Glomerular endothelial cell (primary cell): ENCODE results near the gene TAS2R19. TPM values are rescaled to one million over a fixed set of nuclear protein-coding genes. Genes with fewer than 3 reads are reported as not detected.
"Not testable (repeated sequence)": the region's sequence is repeated elsewhere in the genome, so short reads cannot be mapped to it uniquely, and the experiment has no call there.

Experiments used
- DNase-seq: peaks from one replicate; pipeline ENCODE4 v3.0.0-alpha.2; 2011; ENCODE audit warnings: low read depth, low spot score; ENCODE audit errors: extremely low read depth
- total RNA-seq: library from RNA; depleted of rRNA; stranded (reverse); fragments of >200 nt; gene quantifications from 2 replicates; pipeline ENCODE4 v1.2.3, GENCODE V29; 2015

The TAS2R19 gene, protein sequence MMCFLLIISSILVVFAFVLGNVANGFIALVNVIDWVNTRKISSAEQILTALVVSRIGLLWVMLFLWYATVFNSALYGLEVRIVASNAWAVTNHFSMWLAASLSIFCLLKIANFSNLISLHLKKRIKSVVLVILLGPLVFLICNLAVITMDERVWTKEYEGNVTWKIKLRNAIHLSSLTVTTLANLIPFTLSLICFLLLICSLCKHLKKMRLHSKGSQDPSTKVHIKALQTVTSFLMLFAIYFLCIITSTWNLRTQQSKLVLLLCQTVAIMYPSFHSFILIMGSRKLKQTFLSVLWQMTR
- total RNA-seq, result 1.0 and 6.9 TPM in 2 replicates

DNA sequence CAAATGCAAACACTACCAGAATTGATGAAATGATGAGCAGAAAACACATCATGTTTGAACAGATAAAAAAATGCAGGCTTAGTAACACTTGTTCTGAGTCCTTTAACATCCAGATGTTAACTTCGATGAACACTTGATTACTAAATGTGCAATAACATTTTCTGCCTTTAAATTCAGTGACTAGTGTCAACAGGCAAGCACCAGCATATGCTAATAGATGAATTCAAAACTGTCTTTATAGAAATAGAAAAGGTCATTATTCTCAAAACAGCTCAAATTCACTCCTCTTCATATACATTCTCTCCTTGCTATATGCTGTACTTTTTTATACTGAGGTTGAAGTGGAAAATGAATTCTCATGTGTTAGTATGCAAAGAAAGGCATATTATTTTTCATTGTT is at the start of gene TAS2R19:
TAS2R19 (minus strand) TSS at position 101 of the 400 bp plus-strand sequence; CDS start at position 52, 49 bp downstream.
- no peak for DNase-seq

DNA sequence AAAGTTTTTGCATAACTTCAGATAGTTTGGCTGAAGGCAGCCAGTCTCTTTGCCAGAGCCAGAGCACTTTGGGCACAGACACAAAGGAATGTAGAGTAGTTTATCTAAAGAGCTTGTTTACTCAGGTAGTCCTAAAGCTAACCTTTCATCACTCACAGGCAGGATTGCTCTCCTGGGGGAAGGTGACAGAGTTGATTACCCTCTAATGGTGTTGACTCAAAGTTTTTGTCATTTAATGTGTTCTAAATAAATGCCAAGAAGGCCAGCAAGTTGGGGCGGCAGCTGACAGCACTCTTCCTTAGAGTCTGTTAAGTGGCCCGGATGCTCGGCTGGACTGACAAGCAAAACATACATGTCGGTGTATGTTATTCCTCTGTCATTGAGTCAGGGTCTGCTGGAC is 49.0 kb upstream of the TAS2R19 start:
- no peak for DNase-seq

DNA sequence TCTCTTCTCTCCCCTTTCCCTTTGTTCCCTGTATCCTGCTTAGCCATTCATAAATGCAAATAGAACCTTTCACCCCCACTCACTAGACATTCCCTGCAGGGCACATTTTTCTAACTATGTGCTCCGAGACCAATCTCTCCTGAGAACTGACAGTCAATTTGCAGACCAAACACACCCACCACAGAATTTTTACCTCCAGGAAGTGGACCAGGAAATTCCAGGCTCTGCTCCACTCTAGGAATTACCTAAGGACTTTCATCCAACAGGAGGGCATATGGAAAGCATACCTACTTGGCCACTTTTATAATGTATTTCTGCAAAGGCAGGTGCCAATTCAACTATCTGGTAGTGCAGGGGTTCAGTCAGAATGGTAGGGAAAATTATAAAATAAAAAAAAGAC is 48.6 kb upstream of the TAS2R19 start:
- no peak for DNase-seq

DNA sequence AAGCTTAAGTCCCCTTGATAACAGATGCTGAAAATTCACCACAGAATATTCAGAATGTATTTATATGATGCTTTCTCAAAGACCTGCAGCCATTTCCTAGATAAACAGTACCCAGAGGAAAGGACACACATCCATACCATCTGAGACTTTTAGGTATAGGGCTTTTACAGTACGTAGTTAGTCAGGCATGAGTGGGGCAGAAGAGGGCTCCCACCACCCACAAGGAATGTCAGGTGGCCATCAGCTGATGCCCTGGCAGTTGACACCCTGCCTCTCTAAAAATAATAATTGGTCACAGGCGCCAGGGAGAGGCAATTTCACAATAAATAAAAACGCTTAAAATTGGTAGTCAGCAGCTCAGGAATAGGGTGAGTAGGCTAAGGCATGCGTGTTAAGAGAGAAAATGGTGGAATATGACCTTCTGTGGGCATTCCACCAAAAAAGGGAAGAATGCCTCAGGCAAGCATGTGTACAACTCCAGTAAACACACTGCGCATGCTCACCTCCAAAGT is 47.5 kb upstream of the TAS2R19 start:
- no peak for DNase-seq

DNA sequence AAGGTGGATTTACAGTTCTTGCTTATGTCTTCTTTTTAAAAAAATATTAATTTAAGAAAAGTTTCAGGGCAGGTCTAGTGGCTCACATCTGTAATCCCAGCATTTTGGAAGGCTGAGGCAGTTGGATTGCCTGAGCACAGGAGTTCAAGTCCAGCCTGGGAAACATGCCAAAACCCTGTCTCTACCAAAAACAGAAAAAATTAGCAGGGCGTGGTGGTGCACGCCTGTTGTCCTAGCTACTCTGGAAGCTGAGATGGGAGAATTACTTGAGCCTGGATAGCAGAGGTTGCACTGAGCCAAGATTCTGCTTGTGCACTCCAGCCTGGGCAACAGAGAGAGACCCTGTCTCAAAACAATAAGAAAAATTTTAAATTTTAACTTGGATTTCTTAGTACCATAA is 45.1 kb upstream of the TAS2R19 start:
- DNase-seq, result no peak

DNA sequence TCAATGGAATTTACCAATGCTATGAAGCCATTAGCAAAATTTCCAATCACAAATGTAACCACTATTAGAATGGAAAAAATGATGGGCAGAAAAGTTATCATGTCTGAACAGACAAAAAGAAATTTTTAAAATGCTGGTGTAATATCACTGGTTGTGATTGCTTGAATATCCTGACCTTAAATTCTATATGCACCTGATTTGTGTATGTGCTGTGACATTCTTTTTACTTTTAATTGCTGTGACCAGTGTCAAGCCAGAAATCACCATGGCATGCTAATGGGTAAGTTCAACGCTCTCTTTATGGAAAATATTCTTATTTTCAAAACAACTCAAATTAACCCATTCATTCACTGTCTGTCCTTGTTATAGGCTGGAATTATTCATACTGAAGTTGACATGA is 39.8 kb upstream of the TAS2R19 start, which contains the start of gene TAS2R46:
TAS2R46 (minus strand) TSS at position 101 of the 400 bp plus-strand sequence; CDS start at position 101, 0 bp downstream.
- DNase-seq, result not testable (repeated sequence)

DNA sequence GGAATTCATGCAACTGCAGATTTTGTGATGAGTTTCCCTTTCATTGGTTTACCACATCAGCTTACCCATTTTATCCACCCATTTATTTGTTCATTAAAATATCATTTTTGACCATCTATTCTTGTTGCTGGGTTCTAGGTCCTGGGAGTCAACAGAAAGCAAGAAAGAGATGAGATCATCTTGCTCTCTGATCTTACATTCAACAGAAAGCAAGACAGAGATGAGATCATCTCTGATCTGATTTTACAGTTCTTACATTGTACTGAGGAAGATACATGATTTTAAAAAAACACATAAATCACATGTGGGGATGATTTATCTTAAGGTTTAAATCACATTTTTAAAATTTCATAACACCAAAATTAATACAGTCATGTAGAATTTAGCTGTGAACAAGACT is 37.4 kb upstream of the TAS2R19 start:
- no peak for DNase-seq

DNA sequence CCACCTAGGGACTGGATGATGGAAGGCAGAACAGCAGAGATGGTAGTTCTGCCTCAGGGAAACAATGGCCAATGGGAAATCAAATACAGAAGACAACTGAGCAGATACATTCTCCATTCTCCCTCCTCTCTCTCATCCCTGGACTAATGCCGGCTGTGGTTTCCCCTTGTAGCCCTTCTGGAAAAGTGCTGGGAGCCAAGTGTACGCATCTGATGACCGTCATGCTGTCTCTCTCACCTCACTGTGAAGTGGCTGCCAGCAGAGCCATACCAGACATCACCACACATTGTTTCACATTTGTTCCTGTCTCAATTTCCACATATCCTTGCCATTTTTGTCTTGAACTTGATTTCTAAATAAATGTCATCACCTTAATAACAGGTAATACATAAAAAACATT is 36.6 kb upstream of the TAS2R19 start:
- DNase-seq, result no peak

DNA sequence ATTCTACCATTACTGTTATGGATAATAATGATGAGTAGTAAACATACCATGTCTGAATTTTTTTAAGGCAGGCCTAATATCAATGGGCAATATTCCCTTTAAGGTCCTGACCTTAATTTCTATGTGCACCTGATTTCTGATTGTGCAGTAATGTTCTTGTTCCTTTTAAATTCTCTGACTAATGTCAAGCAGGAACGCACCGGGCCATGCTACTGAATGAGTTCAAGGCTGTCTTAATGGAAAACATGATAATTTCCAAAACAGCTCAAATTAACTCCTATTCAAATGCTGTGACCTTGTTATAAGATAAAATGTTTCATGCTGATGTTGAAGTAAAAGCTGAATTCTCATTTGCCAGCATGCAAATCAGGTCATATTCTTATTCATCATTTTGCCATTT is 32.9 kb upstream of the TAS2R19 start:
- no peak for DNase-seq

DNA sequence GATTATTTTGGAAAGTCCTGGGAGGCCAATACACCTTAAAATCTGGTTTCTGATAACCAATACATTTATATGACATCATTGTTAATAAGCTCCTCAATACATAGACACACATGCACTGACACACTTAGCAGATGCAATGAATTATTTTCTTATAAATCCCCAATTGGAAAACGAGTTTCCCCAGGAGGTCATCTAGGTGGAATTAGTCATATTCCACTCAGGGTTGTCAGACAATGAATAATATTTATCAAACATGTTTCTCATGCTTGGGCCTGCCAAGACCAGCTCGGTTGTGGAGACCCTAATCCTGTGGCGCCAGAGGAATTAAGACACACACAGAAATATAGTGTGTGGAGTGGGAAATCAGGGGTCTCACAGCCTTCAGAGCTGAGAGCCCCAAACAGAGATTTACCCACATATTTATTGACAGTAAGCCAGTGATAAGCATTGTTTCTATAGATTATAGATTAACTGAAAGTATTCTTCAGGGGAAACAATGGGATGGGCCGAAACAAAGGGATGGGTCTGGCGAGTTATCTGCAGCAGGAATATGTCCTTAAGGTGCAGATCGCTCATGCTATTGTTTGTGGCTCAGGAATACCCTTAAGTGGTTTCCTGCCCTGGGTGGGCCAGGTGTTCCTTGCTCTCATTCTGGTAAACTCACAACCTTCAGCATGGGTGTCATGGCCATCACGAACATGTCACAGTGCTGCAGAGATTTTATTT is 27.5 kb upstream of the TAS2R19 start:
- not testable (repeated sequence) for DNase-seq

DNA sequence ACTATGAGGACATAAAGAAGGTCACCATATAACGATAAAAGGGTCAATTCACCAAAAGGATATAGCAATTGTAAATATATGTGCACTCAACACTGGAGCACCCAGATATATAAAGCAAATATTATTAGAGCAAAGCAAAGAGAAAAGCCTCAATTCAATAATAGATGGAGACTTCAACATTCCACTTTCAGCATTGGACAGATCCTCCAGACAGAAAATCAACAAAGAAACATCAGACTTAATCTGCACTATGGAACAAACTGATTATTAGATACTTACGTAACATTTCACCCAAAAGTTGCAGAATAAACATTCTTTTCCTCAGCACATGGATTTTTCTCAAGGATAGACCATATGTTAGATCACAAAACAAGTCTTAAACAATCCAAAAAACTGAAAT is 18.9 kb upstream of the TAS2R19 start:
- DNase-seq, result not testable (repeated sequence)

DNA sequence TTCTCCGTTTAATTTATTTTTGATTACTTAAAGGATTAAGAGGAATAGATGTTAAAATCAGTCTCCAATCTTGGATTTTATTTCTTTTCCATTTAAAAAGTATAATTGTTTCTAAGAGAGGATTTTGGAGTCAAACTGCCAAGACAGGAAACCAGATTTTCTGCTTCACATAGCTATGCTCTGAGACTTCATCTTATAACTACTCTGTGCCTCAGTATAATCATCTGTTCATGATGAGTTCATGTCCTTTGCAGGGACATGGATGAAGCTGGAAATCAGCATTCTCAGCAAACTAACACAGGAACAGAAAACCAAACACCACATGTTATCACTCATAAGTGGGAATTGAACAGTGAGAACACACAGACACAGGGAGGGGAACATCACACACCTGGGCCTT is 17.7 kb upstream of the TAS2R19 start:
- no peak for DNase-seq

DNA sequence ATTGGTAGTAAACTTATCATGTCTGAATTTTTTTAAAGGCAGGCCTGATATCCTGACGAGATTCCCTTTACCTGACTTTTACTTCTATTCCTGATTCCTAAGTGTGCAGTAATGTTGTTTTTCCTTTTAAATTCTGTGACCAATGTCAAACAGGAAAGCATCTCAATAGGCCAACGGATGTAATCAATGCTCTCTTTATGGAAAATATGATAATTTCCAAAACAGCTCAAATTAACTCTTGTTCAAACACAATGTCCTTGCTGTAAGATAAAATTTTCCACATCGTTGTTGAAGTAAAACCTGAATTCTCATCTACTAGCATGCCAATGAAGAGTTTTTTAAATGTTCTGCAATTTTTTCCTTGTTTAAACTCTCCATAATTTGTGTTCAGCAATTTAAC is 16.8 kb upstream of the TAS2R19 start:
- DNase-seq, result no peak

DNA sequence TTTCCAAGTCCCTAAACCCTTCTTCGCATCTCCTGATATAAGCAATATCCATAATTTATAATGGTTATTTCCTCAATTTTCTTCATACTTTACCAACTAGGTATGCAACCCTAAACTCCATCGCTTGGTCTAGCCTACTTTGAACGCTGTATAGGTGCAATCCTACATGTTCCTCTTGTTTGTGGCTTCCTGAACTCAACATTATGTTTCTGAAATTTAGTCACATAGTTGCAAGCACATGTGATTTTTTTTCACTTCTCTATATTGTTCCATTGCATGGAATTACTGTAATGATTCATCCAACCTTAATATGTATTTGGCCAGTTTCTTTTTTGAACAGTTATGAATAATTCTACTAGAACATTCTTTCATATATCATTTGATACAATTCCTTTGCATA is 11.5 kb upstream of the TAS2R19 start:
- not testable (repeated sequence) for DNase-seq

DNA sequence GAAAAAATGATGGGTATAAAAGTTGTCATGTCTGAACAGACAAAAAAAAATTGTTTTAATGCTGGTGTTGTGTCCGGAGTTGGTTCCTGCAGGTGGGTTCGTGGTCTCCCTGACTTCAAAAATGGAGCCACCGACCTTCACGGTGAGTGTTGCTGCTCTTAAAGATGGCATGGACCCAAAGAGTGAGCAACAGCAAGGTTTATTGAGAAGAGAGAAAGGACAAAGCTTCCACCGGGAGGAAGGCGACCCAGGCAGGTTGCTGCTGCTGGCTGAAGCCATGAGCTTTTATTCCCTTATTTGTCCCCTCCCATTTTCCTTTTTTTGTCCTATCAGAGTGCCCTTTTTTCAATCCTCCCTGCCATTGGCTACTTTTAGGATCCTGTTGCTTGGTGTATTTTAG is 8.9 kb upstream of the TAS2R19 start, which contains the start of gene TAS2R31:
TAS2R31 (minus strand) TSS at position 101 of the 400 bp plus-strand sequence; CDS start at position 29, 72 bp downstream.
- no peak for DNase-seq

DNA sequence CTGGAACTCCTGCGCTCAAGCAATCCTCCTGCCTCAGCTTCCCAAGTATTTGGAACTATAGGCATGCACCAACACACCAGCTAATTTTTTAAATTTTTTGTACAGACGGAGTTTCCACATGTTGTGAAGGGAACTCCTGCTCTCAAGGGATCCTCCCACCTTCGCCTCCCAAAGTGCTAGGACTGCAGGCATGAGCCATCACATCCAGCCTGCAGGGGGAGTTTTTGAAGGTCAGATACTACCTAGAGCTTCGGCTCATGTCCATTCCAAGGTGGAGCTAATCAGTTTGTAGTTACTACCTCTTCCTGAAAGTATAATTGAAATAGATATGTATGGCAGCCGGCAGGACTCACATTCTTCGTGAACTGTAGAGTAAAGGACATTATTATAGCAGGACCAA is 3.7 kb upstream of the TAS2R19 start:
- DNase-seq, result no peak

DNA sequence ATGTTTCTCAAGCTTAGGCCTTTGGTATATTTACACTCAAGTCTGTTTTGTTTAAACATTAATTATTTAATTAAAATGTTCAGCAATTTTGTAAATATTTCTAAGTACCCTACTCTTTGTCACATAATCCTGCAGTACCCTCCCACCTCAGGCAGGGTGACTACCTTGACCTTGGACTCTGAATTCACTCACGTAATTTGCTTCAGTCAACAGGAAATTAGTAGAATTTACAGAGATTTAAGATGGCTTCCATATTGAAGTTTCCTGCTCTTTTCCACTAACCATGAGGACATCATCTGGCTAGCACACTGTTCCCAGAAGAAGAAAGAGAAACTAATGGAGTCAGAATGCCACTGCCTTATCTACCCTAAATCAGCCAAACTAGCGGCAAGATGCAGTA is 967 bp upstream of the TAS2R19 start:
- DNase-seq, result no peak

DNA sequence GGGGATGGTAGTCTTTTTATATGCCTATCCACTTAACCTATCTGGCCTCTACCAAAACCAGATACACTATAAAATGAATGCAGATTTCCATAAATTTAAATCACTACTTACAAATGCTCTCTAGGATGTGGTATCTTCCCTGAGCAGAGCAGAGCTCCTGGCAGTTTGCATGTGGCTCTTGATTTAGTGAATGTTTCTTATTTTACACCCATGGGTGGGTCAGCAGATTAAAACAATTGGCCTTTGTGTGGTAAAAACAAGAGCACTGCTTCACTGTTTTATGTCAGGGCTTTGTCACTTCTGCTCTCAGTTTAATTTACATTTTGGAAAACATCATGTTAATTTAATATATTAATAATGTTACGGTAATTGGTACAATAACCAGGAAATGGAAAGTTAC is 5.5 kb downstream of the TAS2R19 start:
- no peak for DNase-seq

DNA sequence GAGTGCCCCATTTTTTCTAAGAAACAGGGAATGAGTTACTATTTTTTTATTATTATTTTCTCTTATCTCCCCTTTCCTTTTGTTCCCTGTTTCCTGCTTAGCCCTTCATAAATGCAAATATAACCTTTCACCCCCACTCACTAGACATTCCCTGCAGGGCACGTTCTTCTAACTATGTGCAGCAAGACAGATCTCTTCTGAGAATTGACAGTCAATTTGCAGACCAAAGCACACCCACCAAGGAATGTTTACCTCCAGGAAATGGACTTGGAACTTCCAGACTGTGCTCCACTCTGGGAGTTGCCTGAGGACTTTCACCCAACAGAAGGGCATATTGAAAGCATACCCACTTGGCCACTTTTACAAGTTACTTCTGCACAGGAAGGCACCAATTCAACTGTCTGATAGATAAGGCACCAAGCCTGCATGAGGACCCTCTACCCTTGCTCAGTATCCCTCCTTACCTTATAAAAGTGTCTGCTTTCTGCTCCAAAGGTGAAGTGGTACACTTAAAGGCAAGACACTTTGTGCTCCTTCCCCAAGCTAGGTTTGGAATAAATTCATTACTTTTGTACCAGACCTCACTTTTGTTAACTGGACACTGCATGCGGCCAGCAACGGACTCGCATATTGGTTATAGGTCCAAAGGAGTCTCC is 6.5 kb downstream of the TAS2R19 start:
- peak; percentile 4 for DNase-seq

DNA sequence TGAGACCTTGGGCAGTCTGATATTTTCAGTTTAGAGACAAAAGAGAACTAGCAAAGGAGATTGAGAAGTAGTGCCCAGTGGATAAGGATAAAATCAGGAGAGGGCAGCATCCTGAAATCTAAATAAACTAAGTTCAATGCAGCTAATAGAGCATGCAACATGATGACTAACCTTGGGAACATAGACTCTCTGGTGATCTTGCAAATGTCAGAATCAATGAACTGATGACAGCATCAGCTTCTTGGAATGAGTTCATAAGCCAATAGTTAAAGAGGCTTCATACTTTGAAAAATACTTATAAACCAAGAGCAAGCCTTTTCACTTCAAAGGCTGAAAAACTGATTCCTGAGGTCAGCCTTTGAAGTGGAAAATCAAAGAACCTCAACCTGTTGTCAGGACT is 8.2 kb downstream of the TAS2R19 start:
- no peak for DNase-seq

DNA sequence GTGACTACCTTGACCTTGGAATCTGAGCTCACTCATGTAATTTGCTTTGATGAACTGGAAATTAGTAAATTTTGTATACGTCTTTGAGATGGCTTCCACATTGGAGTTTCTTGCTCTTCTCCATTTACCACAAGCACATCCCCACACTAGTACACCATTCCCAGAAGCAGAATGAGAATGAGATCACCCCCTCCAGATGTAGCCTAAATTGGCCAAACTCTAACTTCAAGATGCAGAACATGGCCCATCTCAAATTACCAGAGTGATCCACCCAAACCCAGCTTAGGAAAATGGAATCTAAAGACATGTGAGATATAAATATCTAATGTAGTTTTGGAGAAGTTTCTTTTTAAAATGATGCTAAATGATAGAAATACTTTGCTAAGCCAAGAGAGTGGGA is 14.8 kb downstream of the TAS2R19 start:
- no peak for DNase-seq
